HG02970 (cell line): Measurements from ENCODE around the gene NACC1.

Source experiments
- ATAC-seq: cut with Tn5 transposase; IDR thresholded peaks from one replicate; pipeline ENCODE4 v1.9.1; 2021; ENCODE audit warnings: mild to moderate bottlenecking, moderate library complexity, moderate number of reproducible peaks; ENCODE audit not compliant: unreplicated experiment, low FRiP score

The NACC1 gene

DNA sequence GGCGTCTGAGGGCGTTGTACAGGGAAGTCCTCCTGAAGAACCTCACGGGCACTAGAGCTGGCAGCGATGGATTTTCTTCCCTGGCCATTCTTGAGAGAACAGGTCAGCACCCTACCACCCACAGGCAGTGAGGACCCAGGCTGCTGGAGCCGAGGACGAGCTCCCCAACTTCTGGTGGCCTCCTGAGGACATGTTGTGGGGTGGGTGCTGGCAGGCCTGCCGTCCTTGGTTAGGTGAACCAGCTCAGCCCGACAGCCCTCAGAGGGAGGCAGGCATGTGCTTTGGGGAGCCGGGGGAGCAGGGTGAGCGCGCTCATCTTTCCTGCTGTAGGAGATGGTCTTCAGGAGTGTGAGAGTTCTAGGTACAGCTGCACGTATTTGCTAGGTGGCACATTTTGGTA lies 30.8 kb upstream of the NACC1 start:
- no peak for ATAC-seq

DNA sequence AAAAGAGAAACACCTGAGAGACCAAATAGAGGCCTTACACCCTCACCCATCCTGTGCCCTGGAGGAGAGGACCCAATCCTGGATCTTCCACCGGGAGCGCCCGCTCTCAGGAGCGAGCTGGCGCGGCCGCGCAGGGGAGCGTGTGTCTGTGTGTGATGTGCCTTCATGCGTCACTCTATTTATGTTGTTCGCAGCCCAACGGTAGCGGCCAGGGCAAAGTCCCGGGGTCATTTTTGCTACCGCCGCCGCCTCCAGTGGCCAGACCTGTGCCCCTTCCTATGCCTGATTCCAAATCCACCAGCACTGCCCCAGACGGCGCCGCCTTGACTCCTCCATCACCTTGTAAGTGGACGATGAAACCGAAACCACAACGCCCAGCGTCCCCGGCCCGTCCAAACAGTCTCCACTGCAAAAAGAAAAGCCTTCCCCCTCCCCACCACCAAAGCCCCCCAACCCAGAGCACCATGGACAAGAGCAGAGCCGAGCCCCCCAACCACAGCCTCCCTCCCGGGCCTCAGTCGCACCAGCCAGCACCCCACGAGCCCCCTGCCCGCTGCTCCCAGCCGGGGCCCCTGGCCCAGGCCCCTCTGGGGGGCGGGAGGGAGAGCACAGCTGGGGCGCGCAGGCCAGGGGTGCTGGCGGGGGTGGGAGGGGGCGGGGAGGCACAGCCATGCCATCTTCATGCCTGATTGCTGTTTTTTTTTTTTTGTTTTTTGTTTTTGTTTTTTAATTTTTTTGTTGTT lies 30.1 kb upstream of the NACC1 start:
- no peak for ATAC-seq

DNA sequence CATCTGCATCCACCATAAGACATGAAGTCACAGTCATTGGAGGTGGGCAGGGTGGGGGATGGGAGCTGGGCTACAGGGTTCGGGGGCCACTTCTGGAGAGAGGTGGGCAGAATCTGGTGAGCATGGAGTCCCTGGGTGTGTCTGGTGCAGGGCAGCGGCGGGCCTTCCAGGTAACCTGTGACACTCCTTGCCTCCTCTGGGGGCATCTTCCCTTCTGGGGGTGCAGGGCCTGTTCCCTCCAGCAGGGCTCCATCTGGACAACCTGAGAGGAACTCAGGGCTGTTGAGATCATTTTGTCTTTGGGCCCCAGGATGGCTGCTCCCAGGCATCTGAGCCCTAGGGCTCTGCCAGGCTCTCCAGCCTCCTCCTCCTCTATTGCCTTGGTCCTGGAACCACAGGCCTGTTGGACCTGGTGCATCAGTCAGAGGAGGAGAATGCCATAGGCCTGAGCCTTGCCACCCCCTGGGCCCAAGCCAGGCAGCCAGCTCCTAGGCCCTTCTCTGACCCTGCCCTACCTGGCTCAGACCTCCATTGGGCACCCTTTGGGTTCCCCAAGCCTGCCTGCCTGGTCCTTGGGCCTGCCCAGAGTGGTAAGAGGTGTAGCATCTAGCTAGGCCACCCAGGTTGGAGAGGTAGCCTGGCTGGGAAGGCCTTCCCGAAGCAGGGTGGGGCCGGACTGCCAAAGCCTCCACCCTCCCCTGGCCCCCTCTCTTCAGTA lies 28.8 kb upstream of the NACC1 start:
- no peak for ATAC-seq

DNA sequence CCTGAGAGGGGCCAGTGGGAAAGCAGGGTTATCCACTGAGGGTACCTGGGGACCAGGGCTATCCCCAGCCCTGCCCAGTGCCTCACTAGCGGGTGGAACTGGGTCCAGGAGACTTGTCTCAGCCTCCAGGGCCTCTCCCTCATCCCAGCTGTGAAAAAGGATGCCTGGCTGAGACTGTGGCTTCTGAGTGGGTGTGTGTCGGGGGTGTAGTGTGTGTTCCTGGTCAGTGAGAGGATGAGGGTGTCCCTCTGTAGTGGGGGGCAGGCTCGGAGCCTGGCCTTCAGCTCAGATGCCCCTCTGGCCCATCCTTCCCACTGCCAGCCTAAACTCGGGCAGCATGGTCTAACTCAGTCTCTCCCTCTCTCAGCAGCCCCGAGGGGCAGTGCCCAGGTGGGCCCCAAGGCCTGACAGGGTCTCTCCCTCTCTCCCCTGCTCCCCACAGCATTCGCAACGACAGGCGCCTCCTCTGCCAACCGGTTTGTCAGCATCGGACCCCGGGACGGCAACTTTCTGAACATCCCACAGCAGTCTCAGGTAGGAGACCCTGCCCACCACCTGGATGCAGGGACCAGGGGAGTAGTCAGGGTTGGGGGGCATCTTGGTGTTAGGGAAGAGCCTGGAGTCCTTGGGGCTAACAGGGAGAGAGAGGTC lies 28.1 kb upstream of the NACC1 start:
- no peak for ATAC-seq

DNA sequence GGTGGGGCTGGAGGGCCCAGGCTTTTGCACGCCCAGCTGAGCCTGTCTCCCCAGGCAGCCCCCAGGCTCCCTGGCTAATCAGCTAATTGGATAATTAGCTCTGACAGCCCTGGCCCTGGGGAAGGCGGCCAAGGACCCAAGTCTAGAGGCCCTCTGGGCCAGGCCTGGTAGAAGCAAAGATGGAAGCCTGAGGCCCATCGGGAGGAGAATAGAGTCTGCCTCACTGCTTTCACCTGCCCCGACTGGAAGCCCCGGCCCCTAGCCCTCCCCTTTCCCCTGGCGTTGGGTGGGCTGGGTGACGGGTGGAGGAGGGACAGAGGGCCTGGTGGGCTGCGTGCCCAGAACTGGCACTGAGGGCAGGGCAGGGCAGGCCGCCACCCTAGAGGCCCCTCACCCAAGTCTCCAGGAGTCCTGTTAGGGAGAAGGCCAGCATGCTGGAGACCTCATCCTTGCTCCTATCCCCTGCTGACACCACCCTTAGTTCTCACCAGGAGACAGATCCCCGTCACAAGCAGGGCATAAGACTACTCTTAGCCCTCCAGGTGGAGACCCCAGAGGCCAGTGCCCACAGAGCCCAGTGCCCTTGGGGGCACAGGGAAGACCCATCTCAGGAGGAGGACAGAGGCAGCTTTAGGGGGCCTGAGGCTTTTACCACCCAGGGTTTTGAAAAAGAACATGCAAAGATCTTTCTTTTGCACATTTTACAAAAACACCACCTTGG lies 27.4 kb upstream of the NACC1 start:
- ATAC-seq = no peak

DNA sequence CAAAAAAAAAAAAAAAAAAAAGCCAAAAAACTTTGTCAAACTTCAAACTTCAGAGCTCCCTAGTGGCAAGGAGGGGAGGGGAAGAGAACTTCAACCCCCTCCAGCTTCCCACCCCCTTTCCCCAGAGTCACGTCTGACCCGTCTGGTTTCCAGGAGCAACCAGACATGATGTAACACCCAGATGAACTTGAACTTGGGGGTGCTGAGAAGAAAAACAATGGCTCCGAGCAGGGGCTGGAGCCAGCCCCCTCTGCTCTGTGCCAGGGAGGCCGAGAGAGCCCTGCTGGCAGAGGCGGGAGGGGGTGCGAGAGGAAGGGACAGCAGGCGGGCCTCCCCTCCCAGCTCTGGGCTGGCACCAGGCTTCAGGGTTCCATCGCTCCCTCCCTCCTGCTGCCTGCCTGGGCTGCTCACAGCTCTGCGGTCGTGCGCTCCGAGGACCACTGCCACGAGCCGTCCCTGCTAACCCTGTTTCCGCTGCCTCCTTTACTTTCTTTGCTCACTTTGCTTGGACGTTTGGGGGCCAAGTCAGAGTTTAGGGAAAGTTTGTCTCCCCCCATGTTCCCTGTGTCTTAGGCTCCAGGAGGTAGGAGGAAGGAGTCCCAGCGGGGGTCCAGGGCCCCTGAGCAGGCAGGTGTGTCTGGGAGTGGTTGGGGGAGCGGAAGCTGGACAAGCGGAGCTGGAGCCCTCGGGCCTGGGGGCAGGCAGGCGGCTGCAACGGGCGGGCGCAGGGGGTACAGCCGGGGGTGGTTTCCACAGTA lies 26.5 kb upstream of the NACC1 start:
- no peak for ATAC-seq

GRCh38 chr19:13092158-13092543 lies 25.9 kb upstream of the NACC1 start:
- no peak for ATAC-seq

- ATAC-seq = no peak
Measured at GRCh38 chr19:13092606-13093235, 25.3 kb upstream of the NACC1 start.

- ATAC-seq = no peak
Measured at GRCh38 chr19:13093407-13094105, 24.5 kb upstream of the NACC1 start.

GRCh38 chr19:13094106-13094504 lies 24.0 kb upstream of the NACC1 start:
- no peak for ATAC-seq

DNA sequence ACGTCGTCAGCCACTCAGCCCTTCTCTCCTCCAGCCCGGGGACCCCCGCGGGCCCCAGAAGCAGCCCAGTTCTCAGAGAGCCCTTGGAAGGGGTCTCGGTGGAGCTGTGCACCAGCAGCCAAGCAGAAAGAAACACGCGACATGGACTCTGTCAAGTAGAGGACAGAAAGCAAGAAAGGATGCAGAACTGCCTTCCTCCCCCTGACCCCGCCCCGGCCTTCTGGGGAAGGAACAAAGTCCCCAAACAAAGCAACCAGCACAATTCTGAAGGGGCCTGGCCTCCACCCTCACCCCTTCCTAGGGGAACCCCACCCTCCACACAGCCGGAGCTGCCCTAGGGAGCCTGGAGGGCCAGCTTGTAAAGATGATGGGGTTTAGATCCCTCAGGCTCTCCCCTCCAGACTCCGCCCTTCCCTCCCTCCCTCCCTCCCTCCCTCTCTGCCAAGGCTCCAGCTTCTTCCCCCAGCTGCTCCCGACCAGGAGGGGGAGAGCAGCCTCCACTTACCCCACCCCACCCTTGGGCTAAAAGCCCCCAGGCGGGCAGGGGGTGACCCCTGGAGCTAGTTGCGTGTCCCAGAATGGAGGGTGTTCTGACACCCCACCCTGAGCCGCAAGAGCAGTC lies 23.2 kb upstream of the NACC1 start:
- ATAC-seq = no peak

DNA sequence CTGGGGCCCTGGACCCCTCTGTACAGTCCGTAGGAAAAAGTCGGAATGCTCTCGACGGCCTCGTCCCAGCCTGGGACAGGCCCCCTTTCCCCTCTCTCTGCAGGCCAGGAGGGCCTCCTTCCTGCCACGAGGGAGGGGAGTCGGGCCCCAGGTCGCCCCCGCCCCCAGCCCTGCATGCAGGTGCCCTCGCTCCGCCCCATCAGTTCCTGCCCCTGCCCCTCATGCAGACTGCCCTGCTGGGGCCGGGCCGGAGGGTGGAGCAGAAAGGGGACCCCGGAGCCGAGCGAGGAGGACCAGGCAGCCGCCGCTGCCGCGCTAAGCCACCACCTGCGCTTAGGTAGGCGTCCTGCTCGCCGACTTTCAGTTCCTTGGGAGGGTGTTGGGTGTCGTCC lies 22.7 kb upstream of the NACC1 start:
- no peak for ATAC-seq

DNA sequence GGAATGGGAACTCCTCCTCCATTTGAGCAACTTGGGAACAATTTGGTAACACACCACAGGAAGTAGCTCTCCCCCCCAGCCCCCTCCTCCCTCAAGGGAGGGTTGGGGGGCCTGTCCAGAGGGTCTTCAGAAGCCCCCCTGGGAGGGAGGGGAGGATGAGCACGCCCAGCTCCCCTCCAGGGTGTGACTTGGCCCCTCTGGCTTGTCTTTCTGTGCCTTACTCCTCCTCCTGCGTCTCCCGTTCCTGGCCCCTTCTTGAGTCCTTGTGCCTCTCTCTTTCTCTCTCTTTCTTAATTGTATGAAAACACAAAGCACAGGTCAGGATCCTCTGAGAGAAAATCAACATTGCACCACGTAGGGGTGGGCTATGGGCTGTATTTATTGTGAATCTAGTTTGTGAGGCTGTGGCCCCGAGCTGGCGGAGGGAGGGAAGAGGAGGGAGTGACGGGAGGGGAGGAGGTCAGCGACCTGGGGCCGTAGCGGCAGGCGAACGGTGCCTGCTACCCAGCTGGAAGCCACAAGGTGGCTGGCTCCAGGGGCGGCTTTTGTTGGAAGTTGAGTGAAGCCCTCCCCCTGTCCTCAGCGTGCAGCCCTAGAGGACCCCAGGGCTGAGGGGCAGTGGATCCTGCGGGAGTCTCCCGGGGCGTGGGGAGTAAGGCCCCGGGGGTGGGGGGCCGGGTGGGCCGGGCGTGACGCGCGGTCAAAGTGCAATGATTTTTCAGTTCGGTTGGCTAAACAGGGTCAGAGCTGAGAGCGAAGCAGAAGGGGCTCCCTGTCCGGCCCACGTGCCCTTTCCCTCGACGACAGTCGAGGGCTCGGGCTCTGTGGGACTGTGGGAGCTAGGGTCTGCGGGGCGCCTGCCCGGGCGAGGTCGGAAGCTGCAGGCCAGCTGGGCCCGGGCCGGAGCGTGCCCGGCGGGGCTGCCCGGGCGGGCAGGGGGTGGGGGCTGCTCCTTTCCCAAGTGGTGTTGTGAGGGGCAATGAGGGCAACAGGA lies 21.8 kb upstream of the NACC1 start:
- no peak for ATAC-seq

- ATAC-seq = no peak
Measured at GRCh38 chr19:13097033-13097462, 21.0 kb upstream of the NACC1 start.

GRCh38 chr19:13097463-13098258 lies 20.4 kb upstream of the NACC1 start:
- no peak for ATAC-seq

GRCh38 chr19:13098277-13099072 lies 19.6 kb upstream of the NACC1 start:
- ATAC-seq = no peak
